SU-DHL-6 (cell line): ENCODE results near the gene DPPA2.

Source experiments
- H2AFZ ChIP-seq: fragments of 200-600 bp; sonication (generic); 2 replicates; pipeline ENCODE4 v1.6.1; 2014; ENCODE audit warnings: low read depth, mild to moderate bottlenecking, moderate library complexity, mixed read lengths, antibody characterized with exemption, low read length; ENCODE audit not compliant: severe bottlenecking
- H3F3A ChIP-seq: fragments of 200-600 bp; shearing (Covaris generic); 2 replicates; pipeline ENCODE4 v1.6.0; 2016; ENCODE audit warnings: antibody characterized with exemption, mild to moderate bottlenecking; ENCODE audit not compliant: insufficient read depth
- H3K27ac ChIP-seq: fragments of 200-600 bp; sonication (generic); 2 replicates; pipeline ENCODE4 v1.5.1; 2016; ENCODE audit warnings: low read depth, mild to moderate bottlenecking, low read length, moderate library complexity, mixed read lengths
- H3K27me3 ChIP-seq: fragments of 200-600 bp; sonication (generic), shearing (Covaris generic); 2 replicates; pipeline ENCODE4 v1.6.0; 2014; ENCODE audit warnings: mild to moderate bottlenecking, low read length
- H3K36me3 ChIP-seq: fragments of 200-600 bp; sonication (generic); 2 replicates; pipeline ENCODE4 v1.6.1; 2014; ENCODE audit warnings: mild to moderate bottlenecking, low read length, mixed read lengths
- H3K4me2 ChIP-seq: fragments of 300-600, 200-600 bp; shearing (Covaris generic), sonication (generic); 2 replicates; pipeline ENCODE4 v1.6.0; 2014; ENCODE audit warnings: low read length, low read depth, mild to moderate bottlenecking; ENCODE audit not compliant: poor library complexity, severe bottlenecking
- H3K4me3 ChIP-seq: fragments of 200-600 bp; sonication (generic); 2 replicates; pipeline ENCODE4 v1.5.1; 2014; ENCODE audit warnings: antibody characterized with exemption, low read length, mild to moderate bottlenecking, mixed read lengths; ENCODE audit not compliant: insufficient read depth, poor library complexity, severe bottlenecking
- H3K79me2 ChIP-seq: fragments of 200-600 bp; sonication (generic); 2 replicates; pipeline ENCODE4 v1.6.1; 2014; ENCODE audit warnings: mild to moderate bottlenecking, low read length, moderate library complexity; ENCODE audit not compliant: insufficient read depth
- H3K9ac ChIP-seq: fragments of 200-600 bp; sonication (generic); 2 replicates; pipeline ENCODE4 v1.7.0; 2014; ENCODE audit warnings: mild to moderate bottlenecking, low read length
- H3K9me2 ChIP-seq: fragments of 200-600 bp; sonication (generic); replicated peaks from 2 replicates; pipeline ENCODE4 v1.6.1; 2014; ENCODE audit warnings: low read length; ENCODE audit not compliant: insufficient read depth
- H3K9me3 ChIP-seq: fragments of 200-600 bp; sonication (generic); 2 replicates; pipeline ENCODE4 v1.6.1; 2014; ENCODE audit warnings: low read length, mixed read lengths; ENCODE audit not compliant: insufficient read depth
- H4K20me1 ChIP-seq: fragments of 200-600 bp; sonication (generic); 2 replicates; pipeline ENCODE4 v1.6.1; 2014; ENCODE audit warnings: low read depth, mild to moderate bottlenecking, antibody characterized with exemption, low read length, moderate library complexity, mixed read lengths
- CTCF ChIP-seq: fragments of 200-600 bp; sonication (generic); IDR thresholded peaks from one replicate; pipeline ENCODE4 v1.5.1; 2017; ENCODE audit warnings: antibody characterized with exemption, mild to moderate bottlenecking, low read length, moderate library complexity; ENCODE audit not compliant: insufficient read depth, poor library complexity, severe bottlenecking
- EZH2phosphoT487 ChIP-seq: fragments of 200-600 bp; sonication (generic), shearing (Covaris generic); conservative IDR thresholded peaks from 2 replicates; pipeline ENCODE4 v1.6.1; 2018; ENCODE audit warnings: mild to moderate bottlenecking, antibody characterized with exemption, low read length, moderate library complexity, mixed read lengths

Gene DPPA2

GRCh38 chr3:109346099-109346498 is 29.8 kb upstream of the DPPA2 start:
- no peak overlapping the region for H3K9ac ChIP-seq
- H3F3A ChIP-seq: no peaks in the 10 kb centered on the region
- no peaks in the 10 kb centered on the region for H3K79me2 ChIP-seq
- no peak overlapping the region for H3K27ac ChIP-seq
- H3K9me2 ChIP-seq: no peaks in the 10 kb centered on the region
- H4K20me1 ChIP-seq: no peaks in the 10 kb centered on the region
- no peak overlapping the region for H2AFZ ChIP-seq
- no peak overlapping the region for H3K4me2 ChIP-seq
- H3K9me3 ChIP-seq: no peaks in the 10 kb centered on the region
- no peaks in the 10 kb centered on the region for H3K27me3 ChIP-seq
- H3K36me3 ChIP-seq: no peaks in the 10 kb centered on the region
- no peak overlapping the region for H3K4me3 ChIP-seq
- TF ChIP-seq CTCF (no peak), EZH2phosphoT487 (no peak)

- Histone ChIP-seq H3K4me3 (no peak overlapping the region), H3K9me2 (no peaks in the 10 kb centered on the region), H3K27ac (no peak overlapping the region)
These were observed 23.7 kb upstream of the DPPA2 start for GRCh38 chr3:109339714-109340648.

GRCh38 chr3:109339197-109339596 is 22.9 kb upstream of the DPPA2 start:
- no peak overlapping the region for H3K27ac ChIP-seq
- H3K4me3 ChIP-seq: no peak overlapping the region
- no peak overlapping the region for H3K4me2 ChIP-seq

More at GRCh38 chr3:109339714-109340648, 23.7 kb upstream of the DPPA2 start:
- no peak overlapping the region for H3K4me2 ChIP-seq
- no peaks in the 10 kb centered on the region for H3K27me3 ChIP-seq
- no peak overlapping the region for H3K9ac ChIP-seq
- H3K36me3 ChIP-seq: no peaks in the 10 kb centered on the region
- no peak overlapping the region for H2AFZ ChIP-seq
- no peaks in the 10 kb centered on the region for H4K20me1 ChIP-seq
- no peaks in the 10 kb centered on the region for H3F3A ChIP-seq
- no peaks in the 10 kb centered on the region for H3K79me2 ChIP-seq
- no peaks in the 10 kb centered on the region for H3K9me3 ChIP-seq
- no peak for TF ChIP-seq EZH2phosphoT487
- no peak for TF ChIP-seq CTCF

More at GRCh38 chr3:109339197-109339596, 22.9 kb upstream of the DPPA2 start:
- TF ChIP-seq EZH2phosphoT487 (no peak), CTCF (no peak)
- no peak overlapping the region for H3K9ac ChIP-seq
- H3K9me2 ChIP-seq: no peaks in the 10 kb centered on the region
- no peaks in the 10 kb centered on the region for H3K27me3 ChIP-seq
- H3K36me3 ChIP-seq: no peaks in the 10 kb centered on the region
- no peaks in the 10 kb centered on the region for H3K79me2 ChIP-seq
- no peaks in the 10 kb centered on the region for H3F3A ChIP-seq
- no peak overlapping the region for H2AFZ ChIP-seq
- no peaks in the 10 kb centered on the region for H3K9me3 ChIP-seq
- H4K20me1 ChIP-seq: no peaks in the 10 kb centered on the region
